PC-3 (cell line): ENCODE measurements around the gene UFC1.

Experiments
- EZH2 ChIP-seq: fragments of 300-600 bp; sonication (generic); IDR thresholded peaks from one replicate; pipeline ENCODE4 v1.6.1; 2017; ENCODE audit warnings: antibody characterized with exemption, mild to moderate bottlenecking, low read length; ENCODE audit not compliant: unreplicated experiment
- TF ChIP-seq, protein P1 (sequence below): fragments of 300-600 bp; sonication (generic); conservative IDR thresholded peaks from 2 replicates; pipeline ENCODE4 v1.5.1; 2017; ENCODE audit warnings: antibody characterized with exemption, low read depth, mild to moderate bottlenecking, low read length

DNA sequence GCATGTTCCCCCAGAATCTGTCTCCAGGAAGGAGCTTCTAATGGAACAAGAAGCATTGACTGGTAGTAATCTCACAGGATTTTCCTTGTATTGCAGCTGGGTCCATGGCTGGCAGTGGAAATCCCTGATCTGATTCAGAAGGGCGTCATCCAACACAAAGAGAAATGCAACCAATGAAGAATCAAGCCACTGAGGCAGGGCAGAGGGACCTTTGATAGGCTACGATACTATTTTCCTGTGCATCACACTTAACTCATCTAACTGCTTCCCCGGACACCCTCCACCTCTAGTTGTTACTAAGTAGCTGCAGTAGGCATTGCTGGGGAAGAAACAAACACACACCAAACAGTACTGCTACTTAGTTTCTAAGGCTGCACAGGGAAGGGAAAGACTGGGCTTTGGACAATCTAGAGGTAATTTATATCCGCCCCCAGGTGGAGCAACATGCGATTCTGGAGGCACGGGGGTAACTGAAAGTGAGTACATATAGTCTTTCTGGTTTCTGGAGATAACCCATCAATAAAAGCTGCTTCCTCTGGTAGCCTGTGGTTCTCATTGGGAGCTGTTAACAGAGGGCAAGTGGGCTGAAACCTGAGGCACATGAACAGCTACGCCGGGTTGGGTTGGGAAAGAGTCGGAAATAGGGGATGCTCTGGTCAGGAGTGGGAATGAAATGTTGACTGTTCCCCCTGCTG lies 4.7 kb downstream of the UFC1 start:
- TF ChIP-seq, protein P1, sequence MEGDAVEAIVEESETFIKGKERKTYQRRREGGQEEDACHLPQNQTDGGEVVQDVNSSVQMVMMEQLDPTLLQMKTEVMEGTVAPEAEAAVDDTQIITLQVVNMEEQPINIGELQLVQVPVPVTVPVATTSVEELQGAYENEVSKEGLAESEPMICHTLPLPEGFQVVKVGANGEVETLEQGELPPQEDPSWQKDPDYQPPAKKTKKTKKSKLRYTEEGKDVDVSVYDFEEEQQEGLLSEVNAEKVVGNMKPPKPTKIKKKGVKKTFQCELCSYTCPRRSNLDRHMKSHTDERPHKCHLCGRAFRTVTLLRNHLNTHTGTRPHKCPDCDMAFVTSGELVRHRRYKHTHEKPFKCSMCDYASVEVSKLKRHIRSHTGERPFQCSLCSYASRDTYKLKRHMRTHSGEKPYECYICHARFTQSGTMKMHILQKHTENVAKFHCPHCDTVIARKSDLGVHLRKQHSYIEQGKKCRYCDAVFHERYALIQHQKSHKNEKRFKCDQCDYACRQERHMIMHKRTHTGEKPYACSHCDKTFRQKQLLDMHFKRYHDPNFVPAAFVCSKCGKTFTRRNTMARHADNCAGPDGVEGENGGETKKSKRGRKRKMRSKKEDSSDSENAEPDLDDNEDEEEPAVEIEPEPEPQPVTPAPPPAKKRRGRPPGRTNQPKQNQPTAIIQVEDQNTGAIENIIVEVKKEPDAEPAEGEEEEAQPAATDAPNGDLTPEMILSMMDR = no peak
- TF ChIP-seq EZH2 = no peak
